Measurements from ENCODE around the gene CHRNE.

Gene CHRNE

DNA sequence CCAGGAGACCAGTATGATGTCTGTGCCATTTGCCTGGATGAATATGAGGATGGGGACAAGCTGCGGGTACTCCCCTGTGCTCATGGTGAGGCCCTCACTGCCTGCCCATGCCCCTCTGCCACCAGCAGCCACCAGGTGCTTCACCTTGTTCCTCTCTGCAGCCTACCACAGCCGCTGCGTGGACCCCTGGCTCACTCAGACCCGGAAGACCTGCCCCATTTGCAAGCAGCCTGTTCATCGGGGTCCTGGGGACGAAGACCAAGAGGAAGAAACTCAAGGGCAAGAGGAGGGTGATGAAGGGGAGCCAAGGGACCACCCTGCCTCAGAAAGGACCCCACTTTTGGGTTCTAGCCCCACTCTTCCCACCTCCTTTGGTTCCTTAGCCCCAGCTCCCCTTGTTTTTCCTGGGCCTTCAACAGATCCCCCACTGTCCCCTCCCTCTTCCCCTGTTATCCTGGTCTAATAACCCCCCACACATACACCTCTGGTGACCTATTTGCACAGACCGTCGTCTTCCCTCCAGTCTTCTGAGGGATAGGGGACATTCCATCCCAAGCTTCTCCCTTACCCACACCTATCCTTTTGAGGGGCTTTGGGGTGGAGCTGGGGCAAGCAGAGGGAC lies 41.8 kb upstream of the CHRNE start:
- H3K27me3 Mint-ChIP-seq (ENCODE audit: low read depth) = no peaks in the 10 kb centered on the region
- H3K4me1 Mint-ChIP-seq (ENCODE audit: low read depth) = peaks cover 42% of the 10 kb centered on the region
- H3K9me3 Mint-ChIP-seq = no peaks in the 10 kb centered on the region
- peak overlapping the region; percentile 95 for H3K27ac Mint-ChIP-seq
- peak overlapping the region; percentile 90 for H3K4me3 Mint-ChIP-seq
- peaks cover 65% of the 10 kb centered on the region for H3K36me3 Mint-ChIP-seq (ENCODE audit: low read depth)

DNA sequence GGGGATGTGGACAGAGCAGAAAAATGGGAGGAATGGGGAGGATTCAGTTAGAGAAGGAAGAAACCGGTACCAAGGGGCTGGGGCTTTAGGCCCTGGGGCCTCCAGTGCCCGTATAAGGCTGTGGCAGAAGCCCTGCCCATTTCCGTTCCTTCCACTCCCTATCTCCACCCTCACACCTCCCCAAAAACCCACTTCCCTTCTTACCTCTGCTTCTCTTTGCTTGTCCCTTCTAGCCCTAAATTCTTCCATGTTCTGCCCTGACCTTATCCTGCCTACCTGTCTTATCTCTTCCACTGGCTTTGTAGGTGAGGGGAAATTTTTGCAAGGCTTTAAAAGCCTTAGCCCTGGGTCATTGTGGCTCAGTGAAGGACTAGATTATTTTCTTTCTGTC lies 41.3 kb upstream of the CHRNE start:
- Mint-ChIP-seq H3K36me3 (ENCODE audit: low read depth) (peaks cover 65% of the 10 kb centered on the region), H3K9me3 (no peaks in the 10 kb centered on the region), H3K4me3 (peak overlapping the region; percentile 90), H3K27ac (peak overlapping the region; percentile 95), H3K27me3 (ENCODE audit: low read depth) (no peaks in the 10 kb centered on the region), H3K4me1 (ENCODE audit: low read depth) (peaks cover 42% of the 10 kb centered on the region)

DNA sequence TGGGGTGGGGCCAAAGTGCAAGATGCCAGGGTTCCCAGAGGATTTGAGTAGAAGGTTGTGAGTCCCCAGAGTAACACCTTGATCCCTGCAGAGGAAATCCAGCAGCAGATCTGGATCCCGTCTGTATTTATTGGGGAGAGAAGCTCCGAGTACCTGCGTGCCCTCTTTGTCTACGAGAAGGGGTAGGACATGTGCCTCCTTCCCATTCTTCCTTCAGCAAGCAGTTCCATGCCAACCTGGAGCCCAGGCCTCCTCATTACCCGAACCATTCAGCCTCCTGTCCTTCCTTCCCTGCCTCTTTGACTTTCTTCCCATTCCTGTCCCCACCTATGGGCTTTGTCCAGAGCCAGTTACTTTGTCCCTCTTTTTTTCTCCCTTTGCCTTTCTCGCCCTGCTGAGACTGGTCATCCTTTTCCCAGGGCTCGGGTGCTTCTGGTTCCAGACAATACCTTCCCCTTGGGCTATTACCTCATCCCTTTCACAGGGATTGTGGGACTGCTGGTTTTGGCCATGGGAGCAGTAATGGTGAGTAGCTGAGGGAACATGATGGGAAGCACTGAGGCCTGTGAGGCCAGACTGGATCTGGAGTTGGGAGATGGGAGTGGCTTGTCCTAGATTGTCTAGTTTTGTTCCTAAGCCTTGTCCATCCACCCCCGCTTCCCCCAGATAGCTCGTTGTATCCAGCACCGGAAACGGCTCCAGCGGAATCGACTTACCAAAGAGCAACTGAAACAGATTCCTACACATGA lies 40.0 kb upstream of the CHRNE start:
- H3K4me3 Mint-ChIP-seq = peak overlapping the region; percentile 90
- H3K36me3 Mint-ChIP-seq (ENCODE audit: low read depth) = peaks cover 72% of the 10 kb centered on the region
- H3K27me3 Mint-ChIP-seq (ENCODE audit: low read depth) = no peaks in the 10 kb centered on the region
- H3K9me3 Mint-ChIP-seq = no peaks in the 10 kb centered on the region
- peaks cover 49% of the 10 kb centered on the region for H3K4me1 Mint-ChIP-seq (ENCODE audit: low read depth)
- H3K27ac Mint-ChIP-seq = peak overlapping the region; percentile 41

DNA sequence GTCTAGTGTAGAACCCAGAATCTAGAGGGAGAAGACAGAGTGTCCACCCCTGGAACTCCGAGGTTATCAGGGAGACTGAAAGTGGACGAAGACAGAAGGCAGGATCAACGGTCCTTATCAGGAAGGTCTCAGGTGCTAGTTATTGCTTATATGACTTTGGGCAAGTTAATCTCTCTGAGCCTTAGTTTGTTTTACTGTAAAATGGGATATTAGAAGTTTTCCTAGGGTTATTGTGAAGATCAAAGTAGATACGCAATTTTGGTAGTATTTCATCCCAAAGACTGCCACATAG lies 38.4 kb upstream of the CHRNE start:
- Mint-ChIP-seq H3K27me3 (ENCODE audit: low read depth) (no peaks in the 10 kb centered on the region), H3K4me3 (peak overlapping the region; percentile 90), H3K27ac (peak overlapping the region; percentile 93), H3K4me1 (ENCODE audit: low read depth) (peaks cover 50% of the 10 kb centered on the region), H3K36me3 (ENCODE audit: low read depth) (peaks cover 69% of the 10 kb centered on the region), H3K9me3 (no peaks in the 10 kb centered on the region)

DNA sequence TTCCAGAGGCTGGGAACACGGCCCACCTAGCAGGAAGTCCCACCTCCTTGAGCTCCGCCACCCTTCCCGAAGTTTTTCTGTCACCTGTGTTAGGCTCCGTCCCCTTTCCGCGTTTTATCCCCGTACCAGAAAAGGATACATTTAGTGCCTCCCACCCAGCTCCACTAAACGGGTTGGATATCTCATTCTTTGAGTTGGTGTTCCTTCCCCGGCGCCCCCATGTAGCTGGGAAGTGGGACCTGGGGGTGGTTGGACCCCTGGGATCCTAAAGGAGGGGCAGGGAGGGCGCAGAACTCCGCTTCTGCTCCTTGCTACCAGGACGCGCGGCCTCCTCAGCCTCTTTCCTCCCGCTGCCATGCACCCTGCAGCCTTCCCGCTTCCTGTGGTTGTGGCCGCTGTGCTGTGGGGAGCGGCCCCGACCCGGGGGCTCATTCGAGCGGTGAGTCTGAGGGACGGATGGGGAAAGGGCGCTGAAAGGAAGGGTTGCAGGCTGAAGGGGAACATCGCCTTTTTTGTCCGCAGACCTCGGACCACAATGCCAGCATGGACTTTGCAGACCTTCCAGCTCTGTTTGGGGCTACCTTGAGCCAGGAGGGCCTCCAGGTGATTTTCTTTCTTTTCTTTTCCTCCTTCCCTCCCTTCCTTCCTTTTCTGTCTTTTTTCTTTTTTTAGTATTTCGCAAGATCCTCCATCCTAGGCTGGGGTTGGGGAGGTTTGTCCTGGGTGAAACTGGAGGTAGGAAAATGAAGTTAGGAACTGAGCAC lies 37.8 kb upstream of the CHRNE start:
- Mint-ChIP-seq H3K27ac (peak overlapping the region; percentile 93), H3K27me3 (ENCODE audit: low read depth) (no peaks in the 10 kb centered on the region), H3K36me3 (ENCODE audit: low read depth) (peaks cover 68% of the 10 kb centered on the region), H3K4me3 (peak overlapping the region; percentile 90), H3K9me3 (no peaks in the 10 kb centered on the region), H3K4me1 (ENCODE audit: low read depth) (peaks cover 53% of the 10 kb centered on the region)

DNA sequence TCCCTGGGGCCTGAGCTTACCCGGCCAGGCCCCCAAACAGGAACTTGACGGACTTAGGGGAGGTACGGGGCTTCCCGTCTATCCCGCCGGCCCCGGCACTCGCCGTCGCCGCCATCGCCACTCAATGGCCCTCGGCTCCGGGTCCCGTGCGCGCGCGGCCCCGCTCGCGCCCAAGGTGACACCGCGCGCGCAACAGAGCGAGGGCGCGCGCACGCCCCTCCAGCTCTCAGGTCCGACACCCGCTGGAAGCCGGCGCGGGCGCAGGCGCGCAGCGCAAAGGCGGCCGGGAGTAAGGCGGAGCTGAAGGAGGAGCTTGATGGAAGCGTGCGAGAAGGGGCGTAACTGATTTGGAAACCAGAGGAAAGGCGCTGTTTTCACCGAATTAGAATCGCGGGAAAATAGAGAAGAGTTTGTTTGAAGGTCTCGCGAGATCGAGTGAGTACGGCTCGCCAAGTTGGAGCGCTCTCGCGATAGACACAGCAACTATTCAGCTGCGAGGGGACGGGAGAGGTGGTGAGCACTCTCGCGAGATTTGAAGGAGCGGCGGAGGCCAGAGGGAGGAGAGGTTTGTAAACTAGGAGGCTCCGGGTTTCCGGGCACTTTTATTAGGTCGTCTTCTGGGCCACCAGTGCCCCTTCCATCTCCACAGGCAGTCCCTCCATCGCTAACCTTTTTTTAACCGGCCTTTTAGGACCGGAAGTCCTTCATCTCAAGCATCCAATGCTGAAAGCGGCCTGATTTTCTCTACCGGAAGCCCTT lies 37.1 kb upstream of the CHRNE start, which contains the start of the genes RNF167 and SLC25A11:
Gene RNF167 (plus strand): TSS at position 473 of the 759 bp plus-strand sequence. CDS start 642 bp downstream, outside the sequence.
Gene SLC25A11 (minus strand): TSS at position 251 of the 759 bp plus-strand sequence. CDS start 136 bp downstream, at position 115.
- Mint-ChIP-seq H3K27ac (peak within 1 kb of the TSS; percentile 93), H3K36me3 (ENCODE audit: low read depth) (peaks cover 62% of the 10 kb centered on the region), H3K4me3 (peak within 1 kb of the TSS; percentile 90), H3K9me3 (no peaks in the 10 kb centered on the region), H3K27me3 (ENCODE audit: low read depth) (no peaks in the 10 kb centered on the region), H3K4me1 (ENCODE audit: low read depth) (peaks cover 45% of the 10 kb centered on the region)

DNA sequence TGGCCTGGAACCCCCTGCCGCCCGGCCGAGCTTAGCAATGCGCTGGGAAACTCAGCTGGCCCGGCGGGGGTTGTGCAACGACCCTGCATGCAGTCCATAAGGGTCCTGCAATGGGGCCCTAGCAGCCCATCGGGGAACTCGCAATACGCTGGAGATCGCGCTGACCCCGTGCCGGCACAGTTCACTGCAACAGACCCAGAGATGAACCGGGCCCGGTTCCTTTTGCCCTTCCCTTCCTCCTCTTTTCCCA lies 36.6 kb upstream of the CHRNE start:
- H3K27me3 Mint-ChIP-seq (ENCODE audit: low read depth) = no peaks in the 10 kb centered on the region
- no peaks in the 10 kb centered on the region for H3K9me3 Mint-ChIP-seq
- peak overlapping the region; percentile 90 for H3K4me3 Mint-ChIP-seq
- peak overlapping the region; percentile 71 for H3K27ac Mint-ChIP-seq
- peaks cover 43% of the 10 kb centered on the region for H3K4me1 Mint-ChIP-seq (ENCODE audit: low read depth)
- H3K36me3 Mint-ChIP-seq (ENCODE audit: low read depth) = peaks cover 57% of the 10 kb centered on the region

DNA sequence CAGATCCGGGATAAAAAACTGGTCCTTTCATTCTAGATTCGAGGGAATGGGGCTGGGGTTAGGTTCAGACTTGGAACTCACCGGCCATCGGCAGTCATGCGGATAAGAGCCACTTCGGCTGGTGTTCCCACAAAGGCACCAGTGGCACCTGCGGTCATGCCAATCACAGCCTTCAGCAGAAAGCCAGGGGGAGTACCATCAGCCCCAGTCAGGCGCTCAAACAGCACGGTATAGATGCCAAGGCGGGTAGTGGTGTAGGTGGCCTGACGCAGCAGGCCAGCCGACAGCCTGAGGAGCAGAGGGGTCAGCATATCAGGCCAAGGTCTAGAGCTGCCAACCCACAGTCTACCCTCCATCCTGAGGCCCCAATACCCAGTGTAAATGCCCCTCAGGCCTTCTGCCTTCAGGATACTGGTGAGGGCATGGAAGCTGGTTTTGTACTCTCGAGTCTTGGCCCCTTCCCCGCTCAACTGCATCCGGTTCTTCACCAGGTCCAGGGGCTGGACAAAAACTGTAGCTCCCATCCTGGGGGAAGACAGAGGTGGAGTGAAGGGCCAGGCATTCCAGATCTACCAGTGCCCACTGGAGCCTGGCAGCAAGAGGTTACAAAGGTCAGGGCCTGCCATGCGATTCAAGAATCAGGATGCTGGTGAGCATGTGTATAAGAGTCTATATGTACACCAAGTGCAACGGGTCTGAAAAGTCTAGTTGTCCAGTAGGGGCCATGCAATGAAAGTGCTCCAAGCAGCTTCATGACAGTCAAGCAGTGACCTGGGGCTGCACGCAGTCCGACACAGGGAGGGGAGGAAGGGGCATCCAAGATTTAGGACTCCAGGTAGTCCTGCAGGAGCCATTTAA lies 36.0 kb upstream of the CHRNE start:
- Mint-ChIP-seq H3K36me3 (ENCODE audit: low read depth) (peaks cover 53% of the 10 kb centered on the region), H3K4me1 (ENCODE audit: low read depth) (peaks cover 43% of the 10 kb centered on the region), H3K27ac (peak overlapping the region; percentile 71), H3K9me3 (no peaks in the 10 kb centered on the region), H3K4me3 (peak overlapping the region; percentile 90), H3K27me3 (ENCODE audit: low read depth) (no peaks in the 10 kb centered on the region)

DNA sequence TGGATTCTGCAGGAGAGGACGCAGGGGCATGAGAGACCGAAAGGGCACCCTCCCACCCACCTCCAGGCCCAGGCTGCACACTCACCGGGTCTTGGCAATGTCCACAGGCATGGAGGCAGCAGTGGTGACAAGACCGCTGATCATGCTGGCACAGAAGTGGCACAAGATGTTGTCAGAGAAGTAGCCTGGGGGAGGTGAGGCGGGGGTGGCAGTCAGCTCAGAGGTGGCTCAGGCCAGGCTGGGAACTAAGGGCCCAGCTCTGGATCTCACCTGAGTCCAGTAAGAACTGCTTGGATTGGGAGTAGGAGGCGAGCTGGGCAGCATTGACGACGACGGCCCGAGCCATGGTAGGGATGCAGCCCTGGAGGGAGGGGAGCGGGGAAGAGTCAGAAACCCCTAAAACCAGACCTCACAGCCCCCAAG lies 35.2 kb upstream of the CHRNE start:
- Mint-ChIP-seq H3K9me3 (no peaks in the 10 kb centered on the region), H3K4me1 (ENCODE audit: low read depth) (peaks cover 44% of the 10 kb centered on the region), H3K27me3 (ENCODE audit: low read depth) (no peaks in the 10 kb centered on the region), H3K36me3 (ENCODE audit: low read depth) (peaks cover 51% of the 10 kb centered on the region), H3K27ac (peak overlapping the region; percentile 60), H3K4me3 (peak overlapping the region; percentile 90)

DNA sequence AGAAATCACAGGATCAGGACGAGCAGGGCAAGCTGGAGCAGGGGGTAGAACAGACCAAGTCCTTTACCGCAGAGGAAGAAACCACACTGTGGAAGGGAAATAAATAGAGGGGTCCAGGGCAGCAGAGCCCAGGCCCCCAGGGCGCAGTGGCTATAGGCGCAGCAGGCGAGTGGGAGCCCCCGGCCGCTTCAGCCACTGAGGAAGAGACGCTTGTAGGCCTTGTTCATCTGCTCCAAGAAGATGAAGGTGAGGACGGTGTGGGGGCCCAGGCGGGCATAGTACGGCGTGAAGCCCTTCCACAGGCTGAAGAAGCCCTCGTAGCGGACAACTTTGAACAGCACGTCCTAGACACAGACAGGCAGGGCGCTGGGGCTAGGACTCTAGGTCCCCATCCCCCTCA lies 34.7 kb upstream of the CHRNE start:
- no peaks in the 10 kb centered on the region for H3K27me3 Mint-ChIP-seq (ENCODE audit: low read depth)
- H3K4me3 Mint-ChIP-seq = no peak overlapping the region
- H3K36me3 Mint-ChIP-seq (ENCODE audit: low read depth) = peaks cover 47% of the 10 kb centered on the region
- no peak overlapping the region for H3K27ac Mint-ChIP-seq
- peaks cover 40% of the 10 kb centered on the region for H3K4me1 Mint-ChIP-seq (ENCODE audit: low read depth)
- no peaks in the 10 kb centered on the region for H3K9me3 Mint-ChIP-seq

DNA sequence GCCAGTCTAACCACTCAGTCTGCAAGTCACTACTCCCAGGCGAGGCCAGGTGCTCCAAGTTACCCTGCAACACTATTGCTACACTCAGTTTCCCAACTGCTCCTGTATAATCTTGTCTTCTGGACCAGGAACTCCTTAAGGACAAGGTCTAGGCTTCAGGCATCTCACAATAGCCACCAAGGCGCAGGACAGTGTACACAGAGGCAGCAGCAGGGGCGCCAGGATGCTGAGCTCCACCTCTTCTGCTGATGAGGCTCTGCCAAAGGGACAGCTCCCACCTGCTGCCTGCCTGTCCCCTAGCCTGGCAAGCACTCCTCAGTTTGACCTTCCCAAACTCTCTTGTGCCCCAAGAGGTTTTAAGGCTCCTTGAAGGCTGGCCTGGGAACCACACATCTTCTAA lies 33.5 kb upstream of the CHRNE start:
- no peak overlapping the region for H3K4me3 Mint-ChIP-seq

DNA sequence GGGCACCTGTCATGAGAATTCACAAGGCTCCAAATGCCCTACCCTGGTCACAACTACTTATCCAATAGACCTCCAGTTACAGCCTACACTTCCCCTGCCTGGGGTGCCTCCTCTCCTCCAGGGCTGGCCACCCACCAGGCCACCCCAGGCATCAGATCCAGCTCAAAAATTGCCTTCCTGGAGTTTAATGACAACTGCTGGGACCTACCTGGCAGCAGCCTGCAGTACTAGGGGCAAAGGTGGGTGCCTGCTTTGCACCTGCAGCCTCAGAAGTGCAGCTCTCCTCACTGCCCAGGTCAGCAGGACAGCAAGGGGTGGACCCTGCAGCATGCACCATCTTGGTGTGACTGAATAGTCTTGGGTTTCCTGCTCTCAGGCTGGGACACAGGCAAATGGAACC lies 32.8 kb upstream of the CHRNE start:
- peaks cover 42% of the 10 kb centered on the region for H3K36me3 Mint-ChIP-seq (ENCODE audit: low read depth)
- H3K9me3 Mint-ChIP-seq = no peaks in the 10 kb centered on the region
- H3K4me1 Mint-ChIP-seq (ENCODE audit: low read depth) = peaks cover 33% of the 10 kb centered on the region
- H3K4me3 Mint-ChIP-seq = no peak overlapping the region
- no peaks in the 10 kb centered on the region for H3K27me3 Mint-ChIP-seq (ENCODE audit: low read depth)
- no peak overlapping the region for H3K27ac Mint-ChIP-seq

More for the DNA sequence above, 33.5 kb upstream of the CHRNE start:
- Mint-ChIP-seq H3K4me1 (ENCODE audit: low read depth) (peaks cover 35% of the 10 kb centered on the region), H3K36me3 (ENCODE audit: low read depth) (peaks cover 41% of the 10 kb centered on the region), H3K27ac (no peak overlapping the region), H3K27me3 (ENCODE audit: low read depth) (no peaks in the 10 kb centered on the region), H3K9me3 (no peaks in the 10 kb centered on the region)

DNA sequence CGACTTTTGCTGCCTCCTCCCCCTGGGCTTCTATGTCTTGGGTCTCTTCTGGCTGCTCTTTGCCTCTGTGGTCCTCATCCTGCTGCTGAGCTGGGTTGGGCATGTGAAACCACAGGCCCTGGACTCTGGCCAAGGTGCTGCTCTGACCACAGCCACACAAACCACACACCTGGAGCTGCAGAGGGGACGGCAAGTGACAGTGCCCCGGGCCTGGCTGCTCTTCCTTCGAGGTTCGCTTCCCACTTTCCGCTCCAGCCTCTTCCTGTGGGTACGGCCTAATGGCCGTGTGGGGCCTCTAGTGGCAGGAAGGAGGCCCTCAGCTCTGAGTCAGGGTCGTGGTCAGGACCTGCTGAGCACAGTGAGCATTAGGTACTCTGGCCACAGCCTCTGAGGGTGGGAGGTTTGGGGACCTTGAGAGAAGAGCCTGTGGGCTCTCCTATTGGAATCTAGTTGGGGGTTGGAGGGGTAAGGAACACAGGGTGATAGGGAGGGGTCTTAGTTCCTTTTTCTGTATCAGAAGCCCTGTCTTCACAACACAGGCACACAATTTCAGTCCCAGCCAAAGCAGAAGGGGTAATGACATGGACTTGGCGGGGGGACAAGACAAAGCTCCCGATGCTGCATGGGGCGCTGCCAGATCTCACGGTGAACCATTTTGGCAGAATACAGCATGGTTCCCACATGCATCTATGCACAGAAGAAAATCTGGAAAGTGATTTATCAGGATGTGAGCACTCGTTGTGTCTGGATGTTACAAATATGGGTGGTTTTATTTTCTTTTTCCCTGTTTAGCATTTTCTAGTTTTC lies 31.5 kb upstream of the CHRNE start:
- no peak overlapping the region for H3K4me3 Mint-ChIP-seq

More for the DNA sequence above, 31.5 kb upstream of the CHRNE start:
- Mint-ChIP-seq H3K4me1 (ENCODE audit: low read depth) (peaks cover 33% of the 10 kb centered on the region), H3K9me3 (no peaks in the 10 kb centered on the region), H3K27ac (peak overlapping the region; percentile 60), H3K36me3 (ENCODE audit: low read depth) (peaks cover 45% of the 10 kb centered on the region), H3K27me3 (ENCODE audit: low read depth) (no peaks in the 10 kb centered on the region)

Measured in T-helper 1 cell treated with Interleukin-12 subunit alpha and Interleukin-12 subunit beta and Interleukin-4 antibody, amounts not matched to agents 30 μg/mL and 1 μg/mL, for 36 hours (primary cell).